GM18867 (cell line): ENCODE data around the gene CDH22.

Experiments
- ATAC-seq: cut with Tn5 transposase; IDR thresholded peaks from one replicate; pipeline ENCODE4 v1.9.1; 2021; ENCODE audit warnings: mild to moderate bottlenecking, moderate library complexity; ENCODE audit not compliant: unreplicated experiment

CDH22 gene

GRCh38 chr20:46217583-46217982 is 90.7 kb downstream of the CDH22 start:
- ATAC-seq: no peak

DNA sequence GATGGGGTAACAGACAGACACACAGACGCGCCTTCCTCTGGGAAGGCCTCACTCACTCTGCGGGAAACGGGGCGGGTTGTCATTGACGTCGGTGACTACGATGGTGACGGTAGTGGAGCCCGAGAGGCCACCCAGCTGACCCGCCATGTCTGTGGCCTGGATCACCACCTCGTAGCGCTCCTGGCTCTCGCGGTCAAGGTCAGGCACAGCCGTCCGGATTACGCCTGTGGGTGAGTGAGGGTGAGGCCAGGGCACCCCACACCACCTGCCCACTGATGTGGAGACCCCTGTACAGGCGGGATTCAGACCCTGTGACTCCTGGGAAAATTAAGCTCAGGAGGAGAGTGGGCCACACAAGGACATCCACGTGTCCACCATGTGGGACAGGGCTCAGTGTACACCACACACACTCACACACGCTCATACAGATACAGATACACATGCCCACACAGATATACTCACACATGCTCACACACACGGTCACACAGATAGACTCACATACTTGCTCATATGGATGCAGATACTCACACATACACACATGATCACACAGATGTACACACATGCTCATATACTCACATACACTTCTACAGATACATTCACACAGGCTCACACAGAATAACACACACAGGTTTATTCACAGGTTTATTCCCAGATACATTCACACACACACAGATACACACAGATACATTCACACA is 91.4 kb downstream of the CDH22 start:
- no peak for ATAC-seq

- ATAC-seq: no peak
These were observed 92.2 kb downstream of the CDH22 start for GRCh38 chr20:46215913-46216707.

GRCh38 chr20:46214824-46215488 is 93.3 kb downstream of the CDH22 start:
- ATAC-seq: no peak

DNA sequence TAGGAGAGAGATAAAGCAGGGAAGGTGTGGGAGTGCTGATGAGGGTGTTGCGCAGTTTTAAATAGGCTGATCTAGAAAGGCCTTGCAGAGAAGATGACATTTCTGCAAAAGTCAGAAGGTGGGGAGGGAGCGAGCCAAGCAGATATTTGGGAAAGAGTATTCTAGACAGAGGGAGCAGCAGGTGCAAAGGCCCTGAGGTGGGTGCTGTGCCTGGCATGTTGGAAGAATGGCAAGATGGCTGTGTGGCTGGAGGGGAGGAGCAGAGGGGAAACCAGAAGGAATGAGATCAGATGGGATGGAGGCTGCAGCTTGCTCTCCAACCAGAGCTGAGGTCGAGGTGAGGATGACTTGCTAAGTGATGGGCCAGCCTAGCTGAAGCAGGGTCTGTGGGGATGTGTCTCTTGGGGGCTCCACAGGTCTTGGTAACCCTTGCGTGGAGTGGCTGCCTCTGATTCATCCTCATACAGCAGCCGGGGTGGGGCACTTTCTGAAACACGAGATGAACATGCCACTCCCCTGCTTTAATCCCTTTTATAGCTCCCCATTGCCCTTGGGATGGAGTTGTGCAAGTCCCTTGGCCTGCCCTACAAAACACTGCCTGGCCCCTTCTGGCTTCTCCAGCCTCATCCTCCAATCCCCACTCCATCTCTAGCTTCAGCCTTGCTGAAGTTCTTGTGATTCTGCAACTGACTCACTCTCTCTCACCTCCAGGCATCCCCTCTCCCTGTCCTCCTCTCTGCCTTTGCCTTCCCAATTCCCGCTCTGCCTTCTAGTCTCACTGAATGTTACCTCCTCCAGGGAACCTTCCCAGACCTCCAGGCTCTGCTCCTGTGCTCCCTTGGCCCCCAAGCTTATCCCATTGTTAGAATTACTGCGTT is 94.1 kb downstream of the CDH22 start:
- no peak for ATAC-seq

DNA sequence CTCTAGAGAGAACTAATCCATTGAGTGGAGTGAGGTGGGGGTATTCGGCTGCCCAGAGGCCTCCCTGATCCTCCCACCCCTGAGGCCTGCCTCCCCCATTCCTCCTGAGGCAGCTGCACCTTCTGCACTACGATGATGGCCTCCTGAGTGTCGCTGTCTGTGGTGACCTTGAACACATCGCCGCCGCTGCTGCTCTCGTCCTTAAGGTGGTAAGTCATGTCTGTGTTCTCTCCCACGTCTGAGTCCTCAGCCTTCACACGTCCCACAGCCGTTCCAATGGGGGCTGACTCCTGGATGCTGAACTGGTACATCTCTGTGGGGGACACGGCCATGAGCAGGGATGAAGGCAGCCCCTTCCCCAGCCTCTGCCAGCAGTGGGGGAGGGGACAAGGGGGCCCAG is 95.4 kb downstream of the CDH22 start:
- ATAC-seq: no peak

GRCh38 chr20:46212252-46212651 is 96.0 kb downstream of the CDH22 start:
- no peak for ATAC-seq

DNA sequence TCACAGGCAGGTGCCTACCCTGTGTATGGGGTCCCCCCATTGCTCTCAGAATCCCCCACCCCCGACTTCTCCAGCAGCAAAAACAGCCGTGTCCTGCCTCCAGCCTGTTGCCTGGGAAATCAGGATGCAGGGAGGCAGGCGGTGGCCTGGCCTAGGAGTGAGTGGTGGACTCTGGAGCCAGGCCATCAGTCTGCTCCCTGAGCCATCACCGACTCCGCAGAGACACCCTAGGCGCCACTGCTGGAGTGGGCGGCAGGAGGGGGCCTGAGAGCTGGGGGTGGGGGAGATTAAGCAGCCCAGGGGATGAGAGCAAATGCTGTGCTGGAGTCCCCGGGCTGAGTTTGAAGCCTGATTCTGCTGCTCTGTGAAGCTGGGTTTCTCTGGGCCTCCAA is 97.0 kb downstream of the CDH22 start:
- ATAC-seq: no peak

GRCh38 chr20:46210672-46211330 is 97.5 kb downstream of the CDH22 start:
- ATAC-seq: no peak

- ATAC-seq: no peak
These were observed 98.2 kb downstream of the CDH22 start for GRCh38 chr20:46209930-46210671.

GRCh38 chr20:46207793-46208192 is 100.5 kb downstream of the CDH22 start:
- ATAC-seq: no peak

- ATAC-seq: no peak
These were observed 101.2 kb downstream of the CDH22 start for GRCh38 chr20:46206992-46207549.

- no peak for ATAC-seq
These were observed 102.3 kb downstream of the CDH22 start for GRCh38 chr20:46206025-46206424.

- no peak for ATAC-seq
These were observed 102.9 kb downstream of the CDH22 start for GRCh38 chr20:46205349-46205748.

GRCh38 chr20:46204594-46205186 is 103.6 kb downstream of the CDH22 start:
- ATAC-seq: no peak

DNA sequence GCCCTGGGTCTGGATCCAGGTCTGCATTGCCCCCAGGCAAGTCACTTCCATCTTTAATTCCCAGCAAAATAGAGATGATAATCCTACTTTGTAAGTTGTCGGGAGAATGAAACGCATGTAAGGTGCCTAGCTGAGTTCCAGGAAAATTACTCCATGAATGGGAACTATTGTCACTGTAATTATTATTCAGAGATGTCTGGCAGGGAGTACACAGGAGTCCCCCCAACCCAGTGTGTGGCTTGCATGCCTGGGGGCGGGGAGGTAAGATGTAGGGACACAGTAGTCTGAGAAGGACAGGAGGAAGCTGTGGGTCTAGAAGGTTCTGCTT is 104.8 kb downstream of the CDH22 start:
- no peak for ATAC-seq

DNA sequence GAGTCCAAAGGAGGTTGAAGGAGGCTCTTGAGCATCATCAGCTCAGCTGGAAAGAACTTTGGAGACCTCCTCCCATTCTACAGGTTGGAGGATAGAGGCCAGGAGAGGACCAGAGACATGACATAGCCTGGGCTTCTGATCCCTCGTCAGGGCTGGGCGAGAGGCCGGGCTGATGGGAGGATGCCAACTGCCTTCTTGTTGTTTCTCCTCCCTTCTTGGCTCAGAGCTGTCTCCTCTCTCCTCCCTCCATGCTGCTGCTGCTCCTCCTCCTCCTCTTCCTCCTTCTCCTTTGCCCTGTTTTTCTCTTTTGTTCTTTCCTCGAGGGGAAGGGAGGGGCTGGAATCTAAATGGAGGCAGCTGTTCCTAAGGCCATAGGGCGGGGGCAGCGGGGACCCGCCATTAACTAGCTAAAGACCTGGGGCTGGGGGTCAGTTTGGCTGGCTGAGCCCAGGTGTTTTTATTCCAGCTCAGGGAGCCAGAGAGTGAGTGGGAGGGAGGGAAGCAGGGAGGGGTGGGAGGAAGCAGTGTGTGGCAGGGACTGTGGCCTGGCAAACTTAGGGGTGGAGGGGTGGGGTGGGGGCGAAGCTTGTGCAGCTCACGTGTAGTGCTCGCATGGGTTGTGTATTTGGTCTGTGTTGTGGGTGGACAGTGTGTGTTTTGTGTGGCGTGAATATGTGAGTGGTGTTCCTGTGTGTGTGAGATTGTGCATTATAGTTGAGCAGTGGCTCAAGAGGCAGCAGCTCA is 105.4 kb downstream of the CDH22 start:
- no peak for ATAC-seq
